Stomach smooth muscle (tissue), 2 donors: ENCODE measurements around the gene MASP2.
A peak's percentile ranks its signal among the peaks of the same experiment; 100 is the strongest.
"Not testable (repeated sequence)": the region's sequence is repeated elsewhere in the genome, so short reads cannot be mapped to it uniquely, and the experiment has no call there.

ENCODE experiments used
- H3K27ac ChIP-seq: one replicate; pipeline ENCODE4 v1.7.0; 2013; ENCODE audit warnings: mild to moderate bottlenecking, low read length, inconsistent platforms
- H3K27me3 ChIP-seq, 2 donors: one replicate each; pipeline ENCODE4 v1.7.0; 2013; ENCODE audit warnings: low read length in 2 of 2; ENCODE audit not compliant: insufficient read depth in 2 of 2, control insufficient read depth in 1 of 2
- H3K36me3 ChIP-seq, 2 donors: one replicate each; pipeline ENCODE4 v1.7.0; 2013; ENCODE audit warnings: low read length in 2 of 2; ENCODE audit not compliant: control insufficient read depth in 2 of 2, insufficient read depth in 2 of 2
- H3K4me1 ChIP-seq: one replicate; pipeline ENCODE4 v1.7.0; 2013; ENCODE audit warnings: low read length; ENCODE audit not compliant: control insufficient read depth, insufficient read depth
- H3K4me3 ChIP-seq, 2 donors: one replicate each; pipeline ENCODE4 v1.7.0; 2013; ENCODE audit warnings: low read length in 2 of 2
- H3K9ac ChIP-seq, 2 donors: one replicate each; pipeline ENCODE4 v1.7.0; 2013; ENCODE audit warnings: low read length in 2 of 2, mild to moderate bottlenecking in 1 of 2
- H3K9me3 ChIP-seq, 2 donors: one replicate each; pipeline ENCODE4 v1.7.0; 2013; ENCODE audit warnings: low read length in 2 of 2; ENCODE audit not compliant: control insufficient read depth in 2 of 2
- donor health status: healthy.
- donor health status: Pancreatic carcinoma.

The MASP2 gene

GRCh38 chr1:11046270-11046566 is 821 bp downstream of the MASP2 start:
- H3K27me3 ChIP-seq, result peaks cover 0 to 2% of the 10 kb centered on the region in 2 donors
- no peak overlapping the region for H3K9ac ChIP-seq
- H3K27ac ChIP-seq, result no peak overlapping the region
- H3K4me3 ChIP-seq, result no peak overlapping the region
- no peaks in the 10 kb centered on the region for H3K9me3 ChIP-seq
- no peaks in the 10 kb centered on the region for H3K36me3 ChIP-seq
- H3K4me1 ChIP-seq, result no peaks in the 10 kb centered on the region

DNA sequence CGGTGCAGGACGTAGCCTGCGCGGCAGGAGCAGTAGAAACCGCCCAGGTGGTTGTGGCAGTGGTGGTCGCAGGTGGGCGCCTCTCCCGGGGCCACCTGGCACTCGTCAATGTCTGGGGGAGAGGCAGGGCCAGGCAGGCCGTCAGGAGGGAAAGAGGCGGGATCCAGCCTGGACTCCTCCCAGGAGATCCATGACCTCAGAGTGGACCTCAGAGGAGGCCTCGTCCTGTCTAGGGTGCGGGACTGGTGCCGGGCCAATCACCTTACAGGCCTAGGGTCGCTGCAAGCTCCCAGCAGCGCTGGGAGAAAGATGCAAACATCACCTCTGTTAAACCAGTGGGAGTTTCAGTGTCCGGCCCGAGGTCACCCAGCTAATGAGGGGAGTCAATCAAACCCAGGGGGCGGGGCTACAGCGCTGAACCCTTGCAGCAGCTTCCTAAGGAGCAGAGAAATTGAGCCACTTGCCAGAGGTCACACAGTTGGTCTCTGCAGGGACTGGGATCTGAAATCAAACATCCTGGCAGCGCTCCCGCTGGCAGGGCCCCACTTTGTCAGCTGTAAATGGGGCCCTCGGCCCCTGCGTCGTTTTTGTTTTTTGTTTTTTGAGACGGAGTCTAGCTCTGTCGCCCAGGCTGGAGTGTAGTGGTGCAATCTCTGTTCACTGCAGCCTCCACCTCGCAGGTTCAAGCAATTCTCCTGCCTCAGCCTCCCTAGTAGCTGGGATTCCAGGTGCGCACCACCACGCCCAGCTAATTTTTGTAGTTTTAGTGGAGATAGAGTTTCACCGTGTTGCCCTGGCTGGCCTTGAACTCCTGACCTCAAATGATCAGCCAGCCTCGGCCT is 1.4 kb downstream of the MASP2 start:
- no peaks in the 10 kb centered on the region for H3K36me3 ChIP-seq
- no peaks in the 10 kb centered on the region for H3K9me3 ChIP-seq
- no peak overlapping the region for H3K9ac ChIP-seq

GRCh38 chr1:11044849-11045427 is 2.1 kb downstream of the MASP2 start:
- no peaks in the 10 kb centered on the region for H3K36me3 ChIP-seq
- peaks cover 0 to 2% of the 10 kb centered on the region in 2 donors for H3K27me3 ChIP-seq
- H3K27ac ChIP-seq, result no peak overlapping the region
- no peak overlapping the region for H3K9ac ChIP-seq
- H3K4me1 ChIP-seq, result no peaks in the 10 kb centered on the region
- no peaks in the 10 kb centered on the region for H3K9me3 ChIP-seq
- H3K4me3 ChIP-seq, result no peak overlapping the region

More for the DNA sequence above, 1.4 kb downstream of the MASP2 start:
- Histone ChIP-seq H3K4me3 (no peak overlapping the region), H3K27me3 (peaks cover 0 to 2% of the 10 kb centered on the region in 2 donors), H3K27ac (no peak overlapping the region), H3K4me1 (no peaks in the 10 kb centered on the region)

GRCh38 chr1:11044086-11044848 is 2.8 kb downstream of the MASP2 start:
- Histone ChIP-seq H3K9ac (no peak overlapping the region), H3K36me3 (no peaks in the 10 kb centered on the region), H3K27ac (no peak overlapping the region), H3K9me3 (no peaks in the 10 kb centered on the region), H3K4me1 (no peaks in the 10 kb centered on the region), H3K27me3 (peaks cover 0 to 2% of the 10 kb centered on the region in 2 donors), H3K4me3 (no peak overlapping the region)

DNA sequence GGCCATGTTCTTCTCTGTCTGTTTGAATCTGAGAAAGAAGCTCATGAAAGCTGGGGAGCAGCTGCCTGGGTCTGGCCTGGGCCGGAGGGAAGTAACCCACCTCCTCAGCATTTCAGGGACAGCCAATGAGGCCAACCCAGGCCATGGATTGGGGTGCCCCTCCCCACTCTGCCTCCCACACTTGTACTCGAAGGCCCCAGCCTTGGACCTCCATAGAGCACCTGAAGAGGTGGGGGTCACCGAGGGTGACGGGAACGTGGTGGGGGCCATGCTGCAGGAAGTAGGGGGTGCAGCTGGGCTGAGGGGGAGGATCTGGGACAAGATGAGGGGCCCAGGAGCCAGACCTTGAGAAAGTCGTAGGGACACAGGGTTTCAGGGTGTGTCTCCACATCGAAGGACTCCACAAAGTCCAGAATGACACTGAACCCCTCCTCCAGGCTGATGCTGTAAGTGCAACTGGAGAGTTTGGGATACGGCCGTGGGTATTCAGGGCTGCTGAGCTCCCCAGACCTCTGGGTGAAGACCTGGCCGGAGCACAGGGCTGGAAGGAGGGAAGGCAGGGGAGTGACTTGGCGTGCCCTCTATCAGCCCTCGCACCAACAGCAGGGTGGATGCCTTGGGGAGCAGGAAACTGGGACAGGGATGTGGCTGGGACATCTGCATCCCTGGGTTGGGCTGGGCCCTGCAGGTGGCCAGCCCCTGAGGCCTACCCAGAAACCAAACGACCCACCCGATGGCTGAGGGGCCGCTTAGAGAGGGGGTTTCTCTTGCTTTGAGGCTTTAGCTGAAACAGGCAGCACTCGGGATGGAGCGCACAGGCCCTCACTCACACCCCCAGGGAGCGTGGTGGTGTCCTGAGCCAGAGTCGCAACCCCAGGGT is 3.8 kb downstream of the MASP2 start:
- Histone ChIP-seq H3K9me3 (no peaks in the 10 kb centered on the region), H3K9ac (no peak overlapping the region), H3K36me3 (no peaks in the 10 kb centered on the region), H3K27me3 (peaks cover 0 to 2% of the 10 kb centered on the region in 2 donors), H3K4me1 (peaks cover under 1% of the 10 kb centered on the region), H3K27ac (no peak overlapping the region), H3K4me3 (no peak overlapping the region)

- no peak overlapping the region for H3K9ac ChIP-seq
- no peaks in the 10 kb centered on the region for H3K36me3 ChIP-seq
- H3K27me3 ChIP-seq, result peaks cover 0 to 2% of the 10 kb centered on the region in 2 donors
- peaks cover 5% of the 10 kb centered on the region for H3K4me1 ChIP-seq
- H3K4me3 ChIP-seq, result no peak overlapping the region
- no peaks in the 10 kb centered on the region for H3K9me3 ChIP-seq
- H3K27ac ChIP-seq, result no peak overlapping the region
Observed at GRCh38 chr1:11042065-11042464, 5.0 kb downstream of the MASP2 start.

DNA sequence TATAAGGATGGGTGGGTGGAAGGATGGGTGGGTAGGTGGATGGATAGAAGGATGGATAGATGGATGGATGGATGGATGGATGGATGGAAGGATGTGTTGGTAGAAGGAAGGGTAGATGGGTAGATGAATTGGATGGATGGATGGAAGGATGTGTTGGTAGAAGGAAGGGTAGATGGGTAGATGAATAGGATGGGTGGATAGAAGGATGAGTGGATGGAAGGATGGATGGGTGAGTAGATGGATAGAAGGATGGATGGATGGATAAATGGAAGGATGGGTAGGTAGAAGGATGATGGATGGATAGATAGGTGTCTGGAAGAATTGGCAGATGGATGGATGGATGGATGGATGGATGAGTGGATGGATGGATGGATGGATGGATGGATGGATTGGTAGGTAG is 6.0 kb downstream of the MASP2 start:
- Histone ChIP-seq H3K27me3 (peaks cover 0 to 2% of the 10 kb centered on the region in 2 donors), H3K9me3 (no peaks in the 10 kb centered on the region), H3K36me3 (no peaks in the 10 kb centered on the region)

GRCh38 chr1:11040105-11040429 is 7.0 kb downstream of the MASP2 start:
- not testable (repeated sequence) for H3K27ac ChIP-seq, H3K9ac ChIP-seq, H3K36me3 ChIP-seq, H3K4me1 ChIP-seq, H3K9me3 ChIP-seq, H3K4me3 ChIP-seq, H3K27me3 ChIP-seq

More for the DNA sequence above, 6.0 kb downstream of the MASP2 start:
- no peak overlapping the region for H3K27ac ChIP-seq
- H3K4me1 ChIP-seq, result peaks cover 5% of the 10 kb centered on the region
- H3K9ac ChIP-seq, result no peak overlapping the region
- H3K4me3 ChIP-seq, result no peak overlapping the region

- H3K27me3 ChIP-seq, result no peaks in the 10 kb centered on the region
- H3K9me3 ChIP-seq, result no peaks in the 10 kb centered on the region
- H3K4me1 ChIP-seq, result peaks cover 5% of the 10 kb centered on the region
- no peak overlapping the region for H3K9ac ChIP-seq
- H3K36me3 ChIP-seq, result no peaks in the 10 kb centered on the region
- no peak overlapping the region for H3K4me3 ChIP-seq
- H3K27ac ChIP-seq, result no peak overlapping the region
Observed at GRCh38 chr1:11039351-11040104, 7.5 kb downstream of the MASP2 start.

DNA sequence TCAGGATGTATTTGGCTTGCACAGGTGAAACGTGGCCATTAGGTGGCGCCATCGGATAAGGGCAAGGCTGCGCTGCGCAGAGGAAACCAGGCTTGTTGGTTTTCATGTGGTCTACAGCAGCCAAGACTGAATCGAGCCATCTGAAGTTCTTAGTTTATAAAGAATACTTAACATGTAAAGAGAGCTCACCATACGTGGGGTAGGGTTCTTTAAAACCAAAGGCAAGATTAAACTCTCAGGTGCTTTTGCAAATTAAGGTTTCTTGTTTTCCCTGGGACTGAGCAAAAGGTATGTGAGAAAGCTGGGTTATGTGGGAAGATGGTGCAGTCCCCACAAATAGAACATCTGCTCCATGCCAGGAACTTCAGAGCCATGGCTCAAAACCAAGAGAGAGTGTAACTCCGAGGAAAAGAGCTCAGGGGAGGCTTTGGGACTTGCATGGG is 9.3 kb downstream of the MASP2 start:
- Histone ChIP-seq H3K9ac (peak overlapping the region in 1 of 2 donors; percentile 3), H3K36me3 (no peaks in the 10 kb centered on the region), H3K27ac (no peak overlapping the region), H3K4me1 (peaks cover 5% of the 10 kb centered on the region), H3K4me3 (peak overlapping the region in 1 of 2 donors; percentile 58), H3K27me3 (no peaks in the 10 kb centered on the region), H3K9me3 (no peaks in the 10 kb centered on the region)
